Measurements from ENCODE around the gene CUL1.

- TF ChIP-seq CTCF (IDR thresholded peaks at IDR 0.05), result no peak
- no peak for TF ChIP-seq POLR2AphosphoS5 (IDR thresholded peaks at IDR 0.05)
Observed at GRCh38 chr7:148686312-148686937, 12.3 kb upstream of the CUL1 start.

Measured in sigmoid colon (tissue), 4 donors.